HG03565 (cell line): ENCODE results near the gene CCDC12.

Source experiments
- ATAC-seq: cut with Tn5 transposase; IDR thresholded peaks from one replicate; pipeline ENCODE4 v1.9.1; 2021; ENCODE audit warnings: mild to moderate bottlenecking, moderate library complexity; ENCODE audit not compliant: unreplicated experiment

CCDC12 gene

DNA sequence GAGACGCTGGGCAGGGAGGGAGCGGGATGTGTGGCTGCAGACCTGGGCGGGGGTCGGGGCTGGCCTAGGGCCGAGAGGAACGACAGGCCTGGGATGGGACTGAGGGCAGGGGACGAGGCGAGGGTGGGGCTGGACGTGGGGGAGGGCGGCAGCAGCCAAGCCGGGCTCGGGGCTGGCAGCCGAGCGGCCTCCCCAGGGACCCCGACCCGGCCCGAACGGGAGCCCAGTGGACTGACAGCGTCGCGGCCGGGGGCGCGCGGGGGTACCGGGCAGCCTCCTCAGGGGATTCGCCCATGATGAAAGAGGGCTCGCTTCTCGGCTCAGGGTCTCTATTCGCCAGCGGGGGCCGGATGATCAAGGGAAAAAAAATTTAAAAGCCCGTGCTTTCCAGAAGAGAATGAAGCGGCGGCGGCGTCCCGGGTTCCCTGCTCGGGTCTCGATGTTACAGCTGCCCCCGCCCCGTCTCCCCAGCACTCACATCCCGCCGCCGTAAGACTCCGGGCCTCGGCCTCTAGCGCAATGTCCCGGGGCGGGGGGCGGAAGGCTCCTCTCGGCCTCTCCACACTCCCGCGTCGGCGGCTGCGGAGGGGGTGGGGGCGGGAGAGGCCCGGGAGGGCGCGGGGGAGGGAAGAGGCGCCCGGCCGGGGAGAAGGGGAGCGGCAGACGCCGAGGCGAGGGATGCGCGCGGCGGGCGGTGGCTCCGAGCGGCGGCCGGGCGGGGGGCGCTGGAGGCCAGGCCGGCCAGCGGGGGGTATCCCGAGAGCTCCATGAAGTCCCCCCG is 94.8 kb downstream of the CCDC12 start:
- ATAC-seq = no peak

- ATAC-seq = no peak
These were observed 95.5 kb downstream of the CCDC12 start for GRCh38 chr3:46880884-46881595.

DNA sequence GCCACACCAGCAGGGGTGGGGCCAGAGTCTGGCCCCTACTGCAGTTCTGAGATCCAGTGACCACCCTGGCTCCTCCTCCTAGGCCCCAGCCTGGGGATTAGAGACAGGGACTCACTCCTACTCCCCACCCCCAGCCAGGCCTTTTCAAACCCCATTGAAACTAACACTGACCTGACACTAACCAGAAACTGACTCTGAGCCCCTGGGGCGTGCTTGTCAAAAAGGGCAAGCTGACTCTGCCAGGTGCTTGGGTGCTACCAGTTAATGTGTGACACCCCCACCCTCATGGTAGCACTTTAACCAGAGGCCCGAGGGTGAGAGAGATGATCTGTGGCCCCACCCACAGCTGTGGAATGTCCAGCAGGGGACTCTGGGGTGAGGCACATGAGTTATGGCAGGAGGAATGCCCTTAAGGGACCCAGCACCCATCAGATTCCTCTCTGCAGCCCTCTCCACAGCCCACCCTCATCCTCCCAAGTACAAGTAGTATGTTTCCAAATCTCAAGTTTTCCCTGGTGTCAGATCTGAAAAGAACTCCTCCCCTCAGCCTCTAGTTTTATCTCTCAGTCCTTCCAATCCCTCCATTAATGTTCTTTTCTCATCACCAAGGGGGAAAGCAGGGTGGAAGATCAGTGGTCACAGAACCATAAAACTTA is 97.6 kb downstream of the CCDC12 start:
- ATAC-seq = no peak

GRCh38 chr3:46877406-46878125 is 99.0 kb downstream of the CCDC12 start, which contains the start of gene PTH1R:
Gene PTH1R (plus strand): TSS chr3:46877721. CDS start chr3:46883560, 5,839 bp downstream.
- ATAC-seq = no peak

GRCh38 chr3:46876313-46877300 is 99.9 kb downstream of the CCDC12 start:
- no peak for ATAC-seq

DNA sequence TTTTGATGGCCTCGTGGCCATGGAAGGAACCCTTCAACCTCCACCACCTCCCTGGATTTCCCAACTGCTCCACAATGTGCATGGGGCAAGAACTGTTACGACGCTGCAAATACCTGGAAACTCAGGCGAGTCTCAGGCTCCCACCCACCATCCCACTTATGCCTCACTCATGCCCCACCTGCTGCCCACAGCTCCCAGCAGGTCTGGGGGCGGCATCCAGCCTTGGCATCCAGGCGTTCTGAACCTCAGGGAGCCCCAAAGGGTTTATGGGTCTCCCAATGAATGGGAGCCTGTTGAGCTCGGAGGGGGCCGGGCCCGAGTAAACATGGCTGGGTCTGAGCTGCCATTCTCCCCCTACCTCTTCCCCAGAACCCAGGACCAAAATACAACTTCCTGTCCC is 101.0 kb downstream of the CCDC12 start:
- no peak for ATAC-seq

GRCh38 chr3:46874430-46874829 is 102.1 kb downstream of the CCDC12 start:
- no peak for ATAC-seq

DNA sequence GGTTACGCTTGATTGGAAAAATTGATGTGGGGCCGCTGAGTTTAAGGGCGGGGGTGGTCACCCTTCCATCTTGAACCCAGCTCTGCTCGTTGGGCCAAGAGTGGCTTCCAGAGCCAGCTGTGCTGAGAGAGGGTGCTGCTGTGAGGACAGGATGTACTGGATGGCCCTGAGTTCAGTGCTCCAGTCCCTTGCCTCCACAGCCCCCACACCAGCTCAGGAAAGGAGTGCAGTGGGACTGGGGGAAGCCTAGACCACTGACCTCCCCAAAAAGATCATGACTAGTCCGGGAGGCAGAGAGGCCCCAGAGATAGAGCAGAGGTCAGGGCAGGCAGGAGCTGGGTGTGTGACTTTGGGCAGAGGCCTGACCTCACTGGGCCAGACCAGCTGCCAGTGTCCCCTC is 103.0 kb downstream of the CCDC12 start:
- no peak for ATAC-seq
